GM12892 (cell line): ENCODE data around the gene SOX13.

ENCODE experiments used
- POLR2A ChIP-seq: IDR thresholded peaks from 2 replicates; pipeline ENCODE4 v1.6.1; 2011; ENCODE audit warnings: low read depth, low read length, control low read depth
- TAF1 ChIP-seq: IDR thresholded peaks from 2 replicates; pipeline ENCODE4 v1.6.1; 2011; ENCODE audit warnings: low read depth, mild to moderate bottlenecking, control low read depth, low read length, borderline replicate concordance

DNA sequence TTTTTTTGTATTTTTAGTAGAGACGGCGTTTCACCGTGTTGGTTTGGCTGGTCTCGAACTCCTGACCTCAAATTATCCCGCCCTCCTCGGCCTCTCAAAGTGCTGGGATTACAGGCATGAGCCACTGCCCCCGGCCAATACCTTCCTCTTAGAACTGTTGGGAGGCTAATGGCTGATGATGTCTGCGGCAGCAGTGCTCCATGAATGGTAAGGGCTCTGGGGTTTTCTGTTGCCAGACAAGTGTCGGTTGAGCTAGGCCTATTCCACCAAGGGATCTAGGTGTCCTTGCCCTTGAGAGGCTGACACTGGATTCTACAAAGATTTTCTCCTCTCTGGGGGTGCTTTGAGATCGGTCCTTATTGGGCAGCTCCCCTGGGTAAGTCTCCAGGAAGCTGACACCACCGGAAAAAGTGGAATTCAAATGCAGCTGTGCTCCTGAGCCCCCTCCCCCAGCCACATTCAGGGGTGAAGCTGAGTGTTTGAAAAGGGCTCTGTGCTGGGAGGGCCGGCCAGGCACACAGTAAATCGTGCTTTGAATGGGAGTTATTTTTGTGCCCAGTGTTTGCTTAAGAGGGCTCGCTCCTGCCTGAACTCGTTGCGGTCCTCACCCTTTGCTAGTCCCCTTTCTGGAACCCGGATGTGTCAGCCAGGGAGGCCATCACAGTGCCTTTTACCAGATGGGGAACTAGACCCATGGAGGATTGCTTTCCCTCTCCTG, 5.2 kb downstream of the SOX13 start:
- TF ChIP-seq POLR2A, result no peak
- no peak for TF ChIP-seq TAF1
